Prostate gland (tissue), 2 donors: Measurements from ENCODE around the gene ASCC3. TPM values are rescaled to one million over a fixed set of nuclear protein-coding genes. Genes with fewer than 3 reads are reported as not detected.
"Not testable (repeated sequence)": the region's sequence is repeated elsewhere in the genome, so short reads cannot be mapped to it uniquely, and the experiment has no call there.

Experiments used
- DNase-seq: peaks from one replicate; pipeline ENCODE4 v3.0.0-alpha.2; 2019; ENCODE audit warnings: low spot score
- H3K27ac ChIP-seq, 2 donors: fragments of 200-600 bp; sonication (generic); 2 replicates each; pipeline ENCODE4 v1.5.1; 2017 to 2019
- H3K27me3 ChIP-seq: fragments of 200-600 bp; sonication (generic); replicated peaks from 2 replicates; pipeline ENCODE4 v1.5.1; 2019; ENCODE audit not compliant: insufficient read depth
- H3K36me3 ChIP-seq, 2 donors: fragments of 200-600 bp; sonication (generic); 1 replicate in 1 of 2; 2 replicates in 1 of 2; pipeline versions ENCODE4 v1.5.1 to v1.8.1; 2017 to 2019
- H3K4me1 ChIP-seq: fragments of 200-600 bp; sonication (generic); replicated peaks from 2 replicates; pipeline ENCODE4 v1.5.1; 2019
- H3K4me3 ChIP-seq, 2 donors: fragments of 200-600 bp; sonication (generic); 2 replicates each; pipeline ENCODE4 v1.5.1; 2017 to 2019
- H3K9me3 ChIP-seq: fragments of 200-600 bp; sonication (generic); 2 replicates; pipeline ENCODE4 v1.5.1; 2017
- POLR2A ChIP-seq: fragments of 450-650 bp; IDR thresholded peaks from one replicate; pipeline ENCODE4 v1.6.1; 2016; ENCODE audit warnings: antibody characterized with exemption, mild to moderate bottlenecking
- POLR2AphosphoS5 ChIP-seq: sonication (generic); formaldehyde crosslinking; IDR thresholded peaks from one replicate; pipeline ENCODE4 v1.6.1; 2017; ENCODE audit warnings: antibody characterized with exemption
- WGBS: methylation state at CpG from one replicate; pipeline ENCODE4 v1.1.5; 2018; 5-methylcytosine and 5-hydroxymethylcytosine counted together
- intact Hi-C: fragments of 100-400 bp; cut with DNase I; formaldehyde crosslinking; loops from one replicate; pipeline ENCODE4 v1.14.2; 2022
- total RNA-seq, 2 donors: library from RNA; depleted of rRNA; stranded (reverse); fragments of >200 nt; gene quantifications; one replicate each; pipeline ENCODE4 v1.1.0, GENCODE V29; 2016
- TF ChIP-seq, protein P1 (sequence below), 4 experiments: fragments of 200-600 bp in 2 of 4; fragments of 450-650 bp in 2 of 4; sonication (generic) in 2 of 4; IDR thresholded peaks; 1 replicate in 3 of 4; 2 replicates in 1 of 4; pipeline ENCODE4 v1.5.1; 2016 to 2019; ENCODE audit warnings: antibody characterized with exemption in 4 of 4, mild to moderate bottlenecking in 2 of 4, moderate library complexity in 2 of 4

Gene ASCC3
- total RNA-seq, 2 donors from 2014 or later: 27.6 to 35.9 TPM

DNA sequence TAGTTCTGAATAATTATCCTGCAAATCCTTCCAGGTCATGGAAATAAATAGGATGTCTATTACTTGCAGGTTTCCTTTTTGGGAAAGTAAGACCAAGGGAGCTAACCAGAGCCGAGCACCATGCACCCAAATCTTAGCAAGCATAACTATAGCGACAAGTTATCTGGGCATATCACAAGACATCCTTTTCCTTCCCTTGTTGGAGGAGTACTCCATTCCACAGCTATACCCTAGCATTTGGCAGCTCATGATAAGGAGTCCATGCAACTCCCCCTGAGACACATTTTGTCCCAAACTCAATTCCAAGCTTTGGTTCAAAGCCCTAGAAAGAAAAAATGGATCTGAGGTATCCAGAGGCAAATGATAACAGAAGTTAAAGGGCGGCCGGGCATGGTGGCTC, 16.5 kb upstream of the ASCC3 start:
- intact Hi-C loops: no loop called here
- 98% methylated on average over 4 of the region's 4 CpGs for WGBS
- no peak for DNase-seq
- Histone ChIP-seq H3K4me1 (no peaks in the 10 kb centered on the region), H3K27ac (no peak overlapping the region), H3K9me3 (no peaks in the 10 kb centered on the region), H3K36me3 (no peaks in the 10 kb centered on the region), H3K27me3 (no peaks in the 10 kb centered on the region), H3K4me3 (no peak overlapping the region)
- no peak for TF ChIP-seq POLR2A
- no peak for TF ChIP-seq POLR2AphosphoS5
- TF ChIP-seq, protein P1, sequence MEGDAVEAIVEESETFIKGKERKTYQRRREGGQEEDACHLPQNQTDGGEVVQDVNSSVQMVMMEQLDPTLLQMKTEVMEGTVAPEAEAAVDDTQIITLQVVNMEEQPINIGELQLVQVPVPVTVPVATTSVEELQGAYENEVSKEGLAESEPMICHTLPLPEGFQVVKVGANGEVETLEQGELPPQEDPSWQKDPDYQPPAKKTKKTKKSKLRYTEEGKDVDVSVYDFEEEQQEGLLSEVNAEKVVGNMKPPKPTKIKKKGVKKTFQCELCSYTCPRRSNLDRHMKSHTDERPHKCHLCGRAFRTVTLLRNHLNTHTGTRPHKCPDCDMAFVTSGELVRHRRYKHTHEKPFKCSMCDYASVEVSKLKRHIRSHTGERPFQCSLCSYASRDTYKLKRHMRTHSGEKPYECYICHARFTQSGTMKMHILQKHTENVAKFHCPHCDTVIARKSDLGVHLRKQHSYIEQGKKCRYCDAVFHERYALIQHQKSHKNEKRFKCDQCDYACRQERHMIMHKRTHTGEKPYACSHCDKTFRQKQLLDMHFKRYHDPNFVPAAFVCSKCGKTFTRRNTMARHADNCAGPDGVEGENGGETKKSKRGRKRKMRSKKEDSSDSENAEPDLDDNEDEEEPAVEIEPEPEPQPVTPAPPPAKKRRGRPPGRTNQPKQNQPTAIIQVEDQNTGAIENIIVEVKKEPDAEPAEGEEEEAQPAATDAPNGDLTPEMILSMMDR (IDR thresholded peaks at IDR 0.05): no peak

DNA sequence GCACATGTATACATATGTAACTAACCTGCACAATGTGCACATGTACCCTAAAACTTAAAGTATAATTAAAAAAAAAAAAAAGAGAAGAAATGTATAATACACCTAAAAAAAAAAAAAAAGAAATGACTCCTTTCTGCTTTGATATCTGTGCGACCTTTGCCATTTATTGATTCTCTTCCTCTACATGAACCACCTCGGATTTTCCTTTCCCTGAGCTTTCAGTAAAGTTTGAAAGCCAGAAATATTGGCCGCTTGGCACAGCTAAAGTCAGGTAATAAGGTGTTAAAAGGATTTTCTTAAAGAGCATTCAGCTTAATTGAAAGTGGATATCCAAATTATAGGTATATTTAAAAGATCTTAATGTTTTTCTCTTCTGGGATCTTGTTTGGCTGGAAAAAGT, 12.6 kb upstream of the ASCC3 start:
- no peak overlapping the region for H3K4me3 ChIP-seq
- WGBS: 96% methylated on average over 3 of the region's 3 CpGs
- H3K27me3 ChIP-seq: no peaks in the 10 kb centered on the region
- no peaks in the 10 kb centered on the region for H3K4me1 ChIP-seq
- no peak overlapping the region for H3K27ac ChIP-seq
- H3K36me3 ChIP-seq: no peaks in the 10 kb centered on the region
- no peak for TF ChIP-seq POLR2A
- TF ChIP-seq, protein P1 (IDR thresholded peaks at IDR 0.05): no peak
- TF ChIP-seq POLR2AphosphoS5: no peak
- DNase-seq: no peak
- intact Hi-C loops: no loop called here
- H3K9me3 ChIP-seq: no peaks in the 10 kb centered on the region

DNA sequence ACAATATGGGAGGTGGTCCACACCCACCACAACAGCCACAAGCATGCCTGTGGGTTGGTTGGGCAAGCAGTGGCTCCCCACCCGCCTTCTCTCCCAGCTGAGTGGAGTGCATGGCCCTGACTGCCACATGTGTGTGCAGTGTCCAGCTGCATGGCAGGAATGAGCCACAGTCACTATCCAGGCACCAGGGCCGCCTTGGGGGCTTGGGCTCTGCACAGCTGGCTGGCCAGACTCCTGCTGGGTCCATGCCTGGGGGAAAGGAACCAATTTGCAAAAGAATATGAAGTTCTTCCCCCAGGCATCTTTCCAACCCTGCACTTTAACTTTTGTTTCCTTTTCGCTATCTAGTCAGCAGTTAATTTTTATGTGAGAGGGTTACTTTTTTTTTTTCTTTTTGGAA, 11.6 kb upstream of the ASCC3 start:
- 37% methylated on average over 3 of the region's 3 CpGs for WGBS
- TF ChIP-seq POLR2A (no peak), POLR2AphosphoS5 (no peak)
- TF ChIP-seq, protein P1 (IDR thresholded peaks at IDR 0.05): no peak
- no peak for DNase-seq

DNA sequence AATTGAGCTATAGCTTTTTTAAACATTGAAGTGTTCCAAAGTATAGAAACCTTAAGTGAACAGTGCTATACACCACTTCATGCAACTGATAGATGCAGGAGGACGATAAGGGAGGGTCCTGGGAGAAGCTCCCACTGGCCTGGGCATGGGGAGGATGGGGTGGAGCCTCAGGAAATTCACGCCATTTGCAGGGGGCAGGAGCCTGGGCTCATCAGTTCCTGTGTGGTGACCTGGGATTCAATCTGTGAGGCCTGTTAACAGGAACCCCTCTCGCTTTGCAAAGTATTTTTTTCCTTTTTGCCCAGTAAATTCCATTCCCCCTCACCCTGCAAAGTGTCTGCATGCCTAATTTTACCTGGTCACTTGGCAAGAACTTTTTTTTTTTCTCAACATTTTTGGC, 11.0 kb upstream of the ASCC3 start:
- Histone ChIP-seq H3K9me3 (no peaks in the 10 kb centered on the region), H3K27me3 (no peaks in the 10 kb centered on the region), H3K4me3 (no peak overlapping the region), H3K27ac (no peak overlapping the region), H3K4me1 (no peaks in the 10 kb centered on the region), H3K36me3 (no peaks in the 10 kb centered on the region)
- TF ChIP-seq POLR2A: no peak
- intact Hi-C loops: no loop called here
- WGBS: 84% methylated on average over 3 of the region's 3 CpGs
- no peak for DNase-seq

More for the DNA sequence above, 11.6 kb upstream of the ASCC3 start:
- H3K27me3 ChIP-seq: no peaks in the 10 kb centered on the region
- H3K4me1 ChIP-seq: no peaks in the 10 kb centered on the region
- H3K9me3 ChIP-seq: no peaks in the 10 kb centered on the region
- H3K27ac ChIP-seq: no peak overlapping the region
- no peak overlapping the region for H3K4me3 ChIP-seq
- no peaks in the 10 kb centered on the region for H3K36me3 ChIP-seq
- intact Hi-C loops: no loop called here

DNA sequence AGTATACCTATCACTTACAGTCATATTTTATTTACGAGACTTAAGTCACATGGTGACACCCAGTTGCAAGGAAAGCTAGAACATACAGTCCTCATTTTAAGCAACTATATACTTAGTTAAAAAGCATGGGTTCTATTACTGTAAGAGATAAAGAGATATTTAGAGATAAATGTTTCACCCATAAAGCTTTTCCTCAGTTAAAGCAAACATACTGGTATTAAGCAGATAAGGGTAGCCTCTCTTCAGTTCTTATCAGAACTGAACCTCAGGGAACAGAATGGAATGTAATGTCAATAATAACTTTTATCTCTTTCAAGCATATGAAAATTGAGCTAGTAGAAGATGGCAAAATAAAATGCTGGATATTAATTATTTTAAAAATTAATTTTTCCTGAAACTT, 9.9 kb upstream of the ASCC3 start:
- Histone ChIP-seq H3K27ac (no peak overlapping the region), H3K4me3 (no peak overlapping the region), H3K36me3 (no peaks in the 10 kb centered on the region), H3K4me1 (no peaks in the 10 kb centered on the region), H3K27me3 (no peaks in the 10 kb centered on the region), H3K9me3 (no peaks in the 10 kb centered on the region)
- TF ChIP-seq, protein P1 (IDR thresholded peaks at IDR 0.05): no peak
- TF ChIP-seq POLR2A (no peak), POLR2AphosphoS5 (no peak)
- WGBS: 45% methylated on average over 1 of the region's 1 CpG
- intact Hi-C loops: no loop called here
- DNase-seq: no peak

DNA sequence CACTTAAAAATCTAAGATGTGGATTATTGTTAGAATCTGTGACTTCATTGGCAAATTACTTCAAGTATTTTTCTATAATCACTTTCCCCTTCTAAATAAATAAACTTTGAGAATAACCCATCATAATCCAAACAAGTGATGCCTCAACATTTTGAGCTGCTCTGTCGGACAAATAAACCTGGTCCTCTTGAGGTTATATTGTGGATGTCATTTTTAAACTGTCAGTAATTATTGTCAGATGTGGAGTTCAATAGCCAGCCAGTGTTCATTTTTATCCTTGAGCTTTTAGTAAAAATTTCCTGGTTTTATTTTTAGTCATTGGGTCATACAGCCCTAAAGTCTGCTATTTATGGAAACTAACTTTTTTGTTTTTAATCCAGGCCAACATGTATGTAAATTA, 9.5 kb upstream of the ASCC3 start:
- H3K27ac ChIP-seq, H3K27me3 ChIP-seq, H3K4me3 ChIP-seq, H3K36me3 ChIP-seq, H3K4me1 ChIP-seq, H3K9me3 ChIP-seq, DNase-seq, intact Hi-C loops: not testable (repeated sequence)
- whole genome bisulfite sequencing: 64% methylated on average over 1 of the region's 1 CpG
